Heart left ventricle (tissue), 16 donors: ENCODE data around the gene KANK4. TPM values are rescaled to one million over a fixed set of nuclear protein-coding genes. Genes with fewer than 3 reads are reported as not detected.
"Not testable (repeated sequence)": the region's sequence is repeated elsewhere in the genome, so short reads cannot be mapped to it uniquely, and the experiment has no call there.

Experiments used
- ATAC-seq, 4 donors: fragments of 200-7000 bp; cut with Tn5 transposase; one replicate each; pipeline ENCODE4 v1.9.1; 2020 to 2022; ENCODE audit warnings: moderate library complexity in 4 of 4, mild to moderate bottlenecking in 3 of 4, moderate number of reproducible peaks in 1 of 4
- DNase-seq, 5 donors: peaks; one replicate each; pipeline ENCODE4 v3.0.0-alpha.2; 2020
- H3K27ac ChIP-seq, 12 donors: fragments of 200-600 bp; sonication (generic) in 4 of 12; one replicate each; pipeline versions ENCODE4 v1.5.0 to v1.8.0; 2016 to 2022; ENCODE audit warnings: mild to moderate bottlenecking in 2 of 12
- H3K27me3 ChIP-seq, 9 donors: fragments of 200-600 bp; sonication (generic) in 2 of 9; one replicate each; pipeline versions ENCODE4 v1.5.1 to v1.8.0; 2016 to 2022; ENCODE audit warnings: mild to moderate bottlenecking in 3 of 9
- H3K36me3 ChIP-seq, 9 donors: fragments of 200-600 bp; sonication (generic) in 2 of 9; one replicate each; pipeline versions ENCODE4 v1.5.0 to v1.8.0; 2018 to 2022; ENCODE audit warnings: mild to moderate bottlenecking in 2 of 9
- H3K4me1 ChIP-seq, 12 donors: fragments of 200-600 bp; sonication (generic) in 4 of 12; one replicate each; pipeline versions ENCODE4 v1.5.0 to v1.8.0; 2016 to 2022; ENCODE audit warnings: mild to moderate bottlenecking in 3 of 12
- H3K4me3 ChIP-seq, 12 donors: fragments of 200-600 bp; sonication (generic) in 4 of 12; one replicate each; pipeline versions ENCODE4 v1.5.0 to v1.8.0; 2017 to 2022; ENCODE audit warnings: mild to moderate bottlenecking in 9 of 12, moderate library complexity in 4 of 12
- H3K9me3 ChIP-seq, 12 donors: fragments of 200-600 bp; sonication (generic) in 4 of 12; one replicate each; pipeline versions ENCODE4 v1.5.0 to v1.8.0; 2016 to 2022; ENCODE audit warnings: mild to moderate bottlenecking in 1 of 12
- POLR2A ChIP-seq, 2 donors: fragments of 450-650 bp; IDR thresholded peaks; one replicate each; pipeline ENCODE4 v1.6.1; 2017; ENCODE audit warnings: antibody characterized with exemption in 2 of 2, mild to moderate bottlenecking in 2 of 2, moderate library complexity in 2 of 2
- WGBS, 4 donors: extraction: QIAGEN DNeasy Blood & Tissue Kit in 2 of 4; methylation state at CpG; one replicate each; pipeline versions ENCODE4 v1.1.5 to v1.1.7; 2013 to 2018; 5-methylcytosine and 5-hydroxymethylcytosine counted together
- intact Hi-C, 10 donors: fragments of 100-400 bp; cut with DNase I; formaldehyde crosslinking; loops; one replicate each; pipeline versions ENCODE4 v1.11.1 to v1.14.2; 2022
- polyA plus RNA-seq, 2 donors: library from polyadenylated mRNA; stranded (reverse); fragments of 200-250 nt; gene quantifications; one replicate each; pipeline ENCODE4 v1.2.3, GENCODE V29; 2013
- total RNA-seq, 9 donors: library from RNA; depleted of rRNA in 2 of 9; stranded (reverse); fragments of >200 nt in 2 of 9; fragmentation: NEBNext Ultra II Directional in 3 of 9; extraction: Animal tissue kit (Norgen Biotek cat#: 25700) in 3 of 9; gene quantifications; one replicate each; pipeline versions ENCODE4 v1.1.0 to v1.2.4, GENCODE V29; 2016 to 2023
- TF ChIP-seq, protein P1 (sequence below), 12 donors: fragments of 200-600 bp; sonication (generic) in 4 of 12; IDR thresholded peaks; one replicate each; pipeline versions ENCODE4 v1.5.0 to v1.8.0; 2018 to 2022; ENCODE audit warnings: antibody characterized with exemption in 12 of 12, mild to moderate bottlenecking in 5 of 12
- donor health status: ischemic (EF 13 %, LVEDD 7.1; RV severe dilation, severe dysfunction).
- donor health status: healthy with polysubstance abuse.
- donor health status: DM: no; HTN: yes; CAD: no.
- donor health status: DM: no; HTN: no; CAD: no.
- donor health status: ischemic (EF 25% LVEDD 6.9; RV normal size, moderate dysfunction).
- donor health status: ischemic (EF 25% LVEDD 5.7; RV mildly dilated, moderate dysfunction).
- donor health status: healthy.
- donor health status: DM: yes; HTN: yes; CAD: no.
- donor health status: ischemic (EF 35%, LVEDD 5.7; RV mildly dilated, moderate dysfunction).
- donor health status: nonischemic (EF 11% LVEDD 7.7; RV severe dilation, severe dysfunction).
- donor health status: DM: yes; HTN: yes; CAD: no.
- donor health status: PGD.
- donor health status: ischemic (EF 29% LVEDD 5.4; RV normal size, mild dysfunction).
- donor health status: nonischemic (EF 23%, LVEDD 6.1; RV moderate dilation, normal function).

The KANK4 gene
- total and polyA plus RNA-seq, 11 donors: 0.05 to 4.3 (median 0.15) TPM; not detected in 1

DNA sequence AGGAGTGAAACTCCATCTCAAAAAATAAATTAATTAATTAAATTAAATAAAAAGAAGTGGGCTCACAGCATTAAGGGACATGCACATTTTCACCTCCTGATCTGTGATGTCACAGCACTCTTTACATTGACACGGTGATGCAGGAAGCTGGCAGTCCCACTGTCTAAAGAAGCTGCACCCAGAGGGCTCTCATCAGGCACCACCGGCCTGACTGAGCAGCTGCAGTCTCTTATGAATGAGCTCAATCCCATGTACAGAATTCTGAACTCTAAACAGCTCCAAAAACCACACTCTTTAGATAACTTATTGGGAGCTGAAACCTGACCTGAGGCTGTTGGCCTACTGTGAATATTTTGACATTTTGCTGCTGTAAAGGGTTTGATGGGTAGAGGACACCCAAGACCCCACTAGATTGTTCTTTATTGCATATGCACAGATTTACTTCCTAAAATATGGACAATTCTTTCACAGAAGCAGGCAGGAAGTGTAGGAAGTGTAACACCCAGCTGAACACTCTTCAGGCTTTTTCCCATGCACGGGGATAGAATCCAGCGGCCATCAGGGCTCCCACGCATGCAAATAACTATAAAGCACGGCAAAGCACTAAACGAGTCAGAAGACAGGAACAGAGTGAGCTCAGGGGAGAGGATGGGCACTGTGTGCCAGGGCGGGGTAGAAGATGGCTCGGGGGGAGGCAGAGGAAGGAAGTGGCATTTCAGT is 78.4 kb downstream of the KANK4 start:
- peaks cover 0 to 12% (median 5%) of the 10 kb centered on the region in 12 donors for H3K4me1 ChIP-seq
- H3K36me3 ChIP-seq: no peaks in the 10 kb centered on the region
- DNase-seq (no peak), ATAC-seq (no peak)
- no peak overlapping the region for H3K27ac ChIP-seq
- H3K4me3 ChIP-seq: no peak overlapping the region
- no peaks in the 10 kb centered on the region for H3K27me3 ChIP-seq
- TF ChIP-seq POLR2A (IDR thresholded peaks at IDR 0.05): no peak
- TF ChIP-seq, protein P1, sequence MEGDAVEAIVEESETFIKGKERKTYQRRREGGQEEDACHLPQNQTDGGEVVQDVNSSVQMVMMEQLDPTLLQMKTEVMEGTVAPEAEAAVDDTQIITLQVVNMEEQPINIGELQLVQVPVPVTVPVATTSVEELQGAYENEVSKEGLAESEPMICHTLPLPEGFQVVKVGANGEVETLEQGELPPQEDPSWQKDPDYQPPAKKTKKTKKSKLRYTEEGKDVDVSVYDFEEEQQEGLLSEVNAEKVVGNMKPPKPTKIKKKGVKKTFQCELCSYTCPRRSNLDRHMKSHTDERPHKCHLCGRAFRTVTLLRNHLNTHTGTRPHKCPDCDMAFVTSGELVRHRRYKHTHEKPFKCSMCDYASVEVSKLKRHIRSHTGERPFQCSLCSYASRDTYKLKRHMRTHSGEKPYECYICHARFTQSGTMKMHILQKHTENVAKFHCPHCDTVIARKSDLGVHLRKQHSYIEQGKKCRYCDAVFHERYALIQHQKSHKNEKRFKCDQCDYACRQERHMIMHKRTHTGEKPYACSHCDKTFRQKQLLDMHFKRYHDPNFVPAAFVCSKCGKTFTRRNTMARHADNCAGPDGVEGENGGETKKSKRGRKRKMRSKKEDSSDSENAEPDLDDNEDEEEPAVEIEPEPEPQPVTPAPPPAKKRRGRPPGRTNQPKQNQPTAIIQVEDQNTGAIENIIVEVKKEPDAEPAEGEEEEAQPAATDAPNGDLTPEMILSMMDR (IDR thresholded peaks at IDR 0.05): no peak
- no peaks in the 10 kb centered on the region for H3K9me3 ChIP-seq
- WGBS, 4 donors: 54 to 66% (median 60%) methylated on average over 8 to 9 of the region's 9 CpGs
- intact Hi-C loops: no loop called here

DNA sequence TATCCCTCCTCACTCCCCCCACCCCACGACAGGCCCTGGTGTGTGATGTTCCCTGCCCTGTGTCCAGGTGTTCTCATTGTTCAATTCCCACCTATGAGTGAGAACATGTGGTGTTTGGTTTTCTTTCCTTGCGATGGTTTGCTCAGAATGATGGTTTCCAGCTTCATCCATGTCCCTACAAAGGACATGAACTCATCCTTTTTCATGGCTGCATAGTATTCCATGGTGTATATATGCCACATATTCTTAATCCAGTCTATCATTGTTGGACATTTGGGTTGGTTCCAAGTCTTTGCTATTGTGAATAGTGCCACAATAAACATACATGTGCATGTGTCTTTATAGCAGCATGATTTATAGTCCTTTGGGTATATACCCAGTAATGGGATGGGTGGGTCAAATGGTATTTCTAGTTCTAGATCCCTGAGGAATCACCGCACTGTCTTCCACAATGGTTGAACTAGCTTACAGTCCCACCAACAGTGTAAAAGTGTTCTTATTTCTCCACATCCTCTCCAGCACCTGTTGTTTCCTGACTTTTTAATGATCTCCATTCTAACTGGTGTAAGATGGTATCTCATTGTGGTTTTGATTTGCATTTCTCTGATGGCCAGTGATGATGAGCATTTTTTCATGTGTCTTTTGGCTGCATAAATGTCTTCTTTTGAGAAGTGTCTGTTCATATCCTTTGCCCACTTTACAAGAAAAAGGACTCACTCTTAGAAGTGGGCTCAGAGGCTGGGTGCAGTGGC is 79.4 kb downstream of the KANK4 start:
- H3K4me1 ChIP-seq: peaks cover 0 to 12% (median 5%) of the 10 kb centered on the region in 12 donors
- H3K4me3 ChIP-seq, DNase-seq, H3K9me3 ChIP-seq, intact Hi-C loops, ATAC-seq, H3K36me3 ChIP-seq, H3K27me3 ChIP-seq, H3K27ac ChIP-seq: not testable (repeated sequence)
- 95 to 100% (median 98%) methylated on average over 3 of the region's 3 CpGs for WGBS, 4 donors

DNA sequence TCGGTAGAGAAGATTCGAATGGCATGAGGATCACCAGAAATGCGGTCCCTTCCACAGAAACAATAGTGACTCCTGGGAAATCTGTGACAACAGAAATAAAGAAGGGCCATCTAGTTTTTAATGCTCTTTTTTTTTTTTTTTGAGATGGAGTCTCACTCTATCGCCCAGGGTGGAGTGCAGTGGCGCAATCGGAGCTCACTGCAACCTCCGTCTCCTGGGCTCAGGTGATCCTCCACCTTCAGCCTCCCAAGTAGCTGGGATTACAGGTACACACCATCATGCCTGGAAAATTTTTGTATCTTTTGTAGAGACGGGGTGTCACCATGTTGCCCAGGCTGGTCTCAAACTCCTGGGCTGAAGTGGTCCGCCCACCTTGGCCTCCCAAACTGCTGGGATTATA is 80.7 kb downstream of the KANK4 start:
- DNase-seq: no peak
- Histone ChIP-seq H3K4me1 (peaks cover 0 to 12% (median 5%) of the 10 kb centered on the region in 12 donors), H3K27me3 (no peaks in the 10 kb centered on the region), H3K4me3 (no peak overlapping the region), H3K27ac (no peak overlapping the region), H3K36me3 (no peaks in the 10 kb centered on the region), H3K9me3 (no peaks in the 10 kb centered on the region)
- no peak for ATAC-seq
- TF ChIP-seq, protein P1 (IDR thresholded peaks at IDR 0.05): no peak
- no peak for TF ChIP-seq POLR2A (IDR thresholded peaks at IDR 0.05)
- intact Hi-C loops: no loop called here
- WGBS, 4 donors: 93 to 96% (median 95%) methylated on average over 9 of the region's 9 CpGs

DNA sequence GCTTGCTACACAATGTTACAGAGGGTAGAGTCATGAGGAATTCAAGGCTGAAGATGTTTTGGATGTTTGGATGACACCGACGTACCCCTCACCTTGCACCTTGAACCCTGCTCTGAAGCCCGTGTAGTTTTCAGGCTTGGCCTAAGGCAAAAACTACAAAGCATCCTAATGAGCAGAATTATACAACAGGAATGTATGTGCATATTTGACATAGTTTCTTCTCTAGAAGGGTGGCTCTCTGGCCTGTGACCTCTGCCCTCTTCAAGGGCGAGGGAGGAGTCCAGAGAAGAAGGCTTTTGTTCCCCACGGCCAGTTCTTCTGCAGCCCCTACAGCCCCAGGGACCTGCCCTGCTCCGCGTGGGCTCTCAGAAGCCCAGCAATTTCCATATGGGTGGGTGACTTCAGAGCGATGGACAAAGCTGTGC is 81.3 kb downstream of the KANK4 start:
- no peak for ATAC-seq
- intact Hi-C loops: no loop called here
- WGBS, 4 donors: 63 to 83% (median 73%) methylated on average over 8 of the region's 8 CpGs

More for the DNA sequence above, 81.3 kb downstream of the KANK4 start:
- Histone ChIP-seq H3K36me3 (no peaks in the 10 kb centered on the region), H3K27me3 (no peaks in the 10 kb centered on the region), H3K4me1 (peaks cover 0 to 12% (median 5%) of the 10 kb centered on the region in 12 donors), H3K9me3 (no peaks in the 10 kb centered on the region), H3K27ac (no peak overlapping the region), H3K4me3 (no peak overlapping the region)
- TF ChIP-seq, protein P1 (IDR thresholded peaks at IDR 0.05): no peak
- no peak for TF ChIP-seq POLR2A (IDR thresholded peaks at IDR 0.05)
- DNase-seq: no peak
